Upper lobe of left lung (tissue), 6 donors: ENCODE results near the gene FBXW7. TPM values are rescaled to one million over a fixed set of nuclear protein-coding genes. Genes with fewer than 3 reads are reported as not detected.

ENCODE experiments used
- ATAC-seq, 2 donors: fragments of 200-7000 bp; cut with Tn5 transposase; one replicate each; pipeline ENCODE4 v1.9.1; 2022; ENCODE audit warnings: mild to moderate bottlenecking in 2 of 2, moderate library complexity in 2 of 2; ENCODE audit not compliant: low FRiP score in 2 of 2
- DNase-seq, 2 donors: peaks; one replicate each; pipeline ENCODE4 v3.0.0-alpha.2; 2019 to 2020
- H3K27ac ChIP-seq, 4 donors: fragments of 200-600 bp; sonication (generic); one replicate each; pipeline ENCODE4 v1.5.1; 2016 to 2019
- H3K27me3 ChIP-seq, 4 donors: fragments of 200-600 bp; sonication (generic); one replicate each; pipeline ENCODE4 v1.5.1; 2017 to 2019
- H3K36me3 ChIP-seq, 4 donors: fragments of 200-600 bp; sonication (generic); one replicate each; pipeline ENCODE4 v1.5.1; 2016 to 2019
- H3K4me1 ChIP-seq, 4 donors: fragments of 200-600 bp; sonication (generic); one replicate each; pipeline ENCODE4 v1.5.1; 2018 to 2019
- H3K4me3 ChIP-seq, 4 donors: fragments of 200-600 bp; sonication (generic); one replicate each; pipeline ENCODE4 v1.5.1; 2017 to 2019; ENCODE audit warnings: mild to moderate bottlenecking in 2 of 4, moderate library complexity in 1 of 4
- H3K9me3 ChIP-seq, 4 donors: fragments of 200-600 bp; sonication (generic); one replicate each; pipeline ENCODE4 v1.5.1; 2018 to 2019
- CTCF ChIP-seq, 6 experiments: fragments of 450-650 bp in 4 of 6; fragments of 200-600 bp in 2 of 6; sonication (generic) in 2 of 6; IDR thresholded peaks; one replicate each; pipeline ENCODE4 v1.5.1; 2016 to 2019; ENCODE audit warnings: antibody characterized with exemption in 6 of 6
- EP300 ChIP-seq, 4 donors: sonication (generic); formaldehyde crosslinking; IDR thresholded peaks; one replicate each; pipeline ENCODE4 v1.5.1; 2017; ENCODE audit warnings: antibody characterized with exemption in 4 of 4, control low read depth in 2 of 4
- POLR2A ChIP-seq, 4 donors: fragments of 450-650 bp; IDR thresholded peaks; one replicate each; pipeline ENCODE4 v1.5.1; 2016 to 2017; ENCODE audit warnings: antibody characterized with exemption in 4 of 4, mild to moderate bottlenecking in 2 of 4
- POLR2AphosphoS5 ChIP-seq, 2 donors: sonication (generic); formaldehyde crosslinking; IDR thresholded peaks; one replicate each; pipeline ENCODE4 v1.5.1; 2017; ENCODE audit warnings: antibody characterized with exemption in 2 of 2
- WGBS, 2 donors: methylation state at CpG; one replicate each; pipeline ENCODE4 v1.1.5; 2017 to 2018; 5-methylcytosine and 5-hydroxymethylcytosine counted together
- total RNA-seq, 6 donors: library from RNA; depleted of rRNA in 4 of 6; stranded (reverse); fragments of >200 nt in 4 of 6; gene quantifications; one replicate each; pipeline versions ENCODE4 v1.1.0 to v1.2.1, GENCODE V29; 2016 to 2021
- donor health status: DM: no; HTN: no; CAD: no; lungs with moderate emphysema.
- donor health status: DM: no; HTN: yes; CAD: no; lungs with severe emphysema.

FBXW7 gene
- total RNA-seq, 6 donors from 2014 or later: 36.5 to 116 (median 52.5) TPM

- H3K4me1 ChIP-seq: peaks cover 0 to 5% (median 2%) of the 10 kb centered on the region in 4 donors
- ATAC-seq: peak in 1 of 2 donors; percentile 30
- H3K4me3 ChIP-seq: peak overlapping the region; percentile 3 to 35 (median 28)
- no peaks in the 10 kb centered on the region for H3K27me3 ChIP-seq
- no peak for DNase-seq
- H3K36me3 ChIP-seq: no peaks in the 10 kb centered on the region
- H3K27ac ChIP-seq: peak overlapping the region in 3 of 4 donors; percentile 33 to 58 (median 36)
- 64 to 66% methylated on average over 4 of the region's 4 CpGs for WGBS, 2 donors
- no peaks in the 10 kb centered on the region for H3K9me3 ChIP-seq
- no peak for TF ChIP-seq POLR2A (IDR thresholded peaks at IDR 0.05)
- TF ChIP-seq POLR2AphosphoS5 (IDR thresholded peaks at IDR 0.05): no peak
- TF ChIP-seq CTCF (IDR thresholded peaks at IDR 0.05): no peak
- TF ChIP-seq EP300 (IDR thresholded peaks at IDR 0.05): no peak
These were observed 183.7 kb downstream of the FBXW7 start for GRCh38 chr4:152352215-152352614.

GRCh38 chr4:152351080-152351479, 184.8 kb downstream of the FBXW7 start:
- no peaks in the 10 kb centered on the region for H3K27me3 ChIP-seq
- H3K27ac ChIP-seq: no peak overlapping the region
- peaks cover 0 to 7% (median 0%) of the 10 kb centered on the region in 4 donors for H3K36me3 ChIP-seq
- DNase-seq (no peak), ATAC-seq (no peak)
- TF ChIP-seq EP300 (IDR thresholded peaks at IDR 0.05) (no peak), POLR2A (IDR thresholded peaks at IDR 0.05) (no peak), CTCF (IDR thresholded peaks at IDR 0.05) (no peak), POLR2AphosphoS5 (IDR thresholded peaks at IDR 0.05) (no peak)
- H3K4me1 ChIP-seq: peaks cover 0 to 5% (median 1%) of the 10 kb centered on the region in 4 donors
- no peaks in the 10 kb centered on the region for H3K9me3 ChIP-seq
- H3K4me3 ChIP-seq: peak overlapping the region in 1 of 4 donors; percentile 35
- 94 to 97% methylated on average over 2 of the region's 2 CpGs for WGBS, 2 donors

GRCh38 chr4:152348670-152349069, 187.2 kb downstream of the FBXW7 start:
- no peaks in the 10 kb centered on the region for H3K9me3 ChIP-seq
- H3K27me3 ChIP-seq: no peaks in the 10 kb centered on the region
- TF ChIP-seq CTCF (IDR thresholded peaks at IDR 0.05) (no peak), POLR2A (IDR thresholded peaks at IDR 0.05) (no peak), EP300 (IDR thresholded peaks at IDR 0.05) (no peak), POLR2AphosphoS5 (IDR thresholded peaks at IDR 0.05) (no peak)
- H3K4me1 ChIP-seq: peaks cover 0 to 5% (median 1%) of the 10 kb centered on the region in 4 donors
- no peak overlapping the region for H3K27ac ChIP-seq
- no peak overlapping the region for H3K4me3 ChIP-seq
- WGBS, 2 donors: 65 to 79% methylated on average over 1 of the region's 1 CpG
- peaks cover 0 to 7% (median 0%) of the 10 kb centered on the region in 4 donors for H3K36me3 ChIP-seq
- ATAC-seq (no peak), DNase-seq (no peak)

- DNase-seq (no peak), ATAC-seq (no peak)
- Histone ChIP-seq H3K4me3 (no peak overlapping the region), H3K9me3 (no peaks in the 10 kb centered on the region), H3K27ac (no peak overlapping the region), H3K27me3 (no peaks in the 10 kb centered on the region), H3K4me1 (no peaks in the 10 kb centered on the region), H3K36me3 (peaks cover 0 to 7% (median 0%) of the 10 kb centered on the region in 4 donors)
- TF ChIP-seq EP300 (IDR thresholded peaks at IDR 0.05) (no peak), POLR2AphosphoS5 (IDR thresholded peaks at IDR 0.05) (no peak), POLR2A (IDR thresholded peaks at IDR 0.05) (no peak), CTCF (IDR thresholded peaks at IDR 0.05) (no peak)
- WGBS, 2 donors: 95 to 98% methylated on average over 4 of the region's 4 CpGs
These were observed 188.9 kb downstream of the FBXW7 start for GRCh38 chr4:152346979-152347378.

- H3K4me3 ChIP-seq: no peak overlapping the region
- WGBS, 2 donors: 94 to 97% methylated on average over 2 of the region's 2 CpGs
- H3K27me3 ChIP-seq: no peaks in the 10 kb centered on the region
- H3K4me1 ChIP-seq: no peaks in the 10 kb centered on the region
- ATAC-seq (no peak), DNase-seq (no peak)
- no peaks in the 10 kb centered on the region for H3K9me3 ChIP-seq
- H3K36me3 ChIP-seq: peaks cover 0 to 7% (median 0%) of the 10 kb centered on the region in 4 donors
- TF ChIP-seq POLR2A (IDR thresholded peaks at IDR 0.05) (no peak), POLR2AphosphoS5 (IDR thresholded peaks at IDR 0.05) (no peak), EP300 (IDR thresholded peaks at IDR 0.05) (no peak), CTCF (IDR thresholded peaks at IDR 0.05) (no peak)
- no peak overlapping the region for H3K27ac ChIP-seq
These were observed 189.4 kb downstream of the FBXW7 start for GRCh38 chr4:152346526-152346925.
